WI38 (cell line): ENCODE results near the gene GOLGA8N.

Source experiments
- H3K4me3 ChIP-seq: 2 replicates; pipeline ENCODE4 v1.5.1; 2011; ENCODE audit warnings: low read depth, mild to moderate bottlenecking, control low read depth, low read length
- TF ChIP-seq, protein P1 (sequence below): IDR thresholded peaks from 2 replicates; pipeline ENCODE4 v1.5.1; 2012; ENCODE audit warnings: low read depth, mild to moderate bottlenecking, control low read depth, low read length

Gene GOLGA8N

DNA sequence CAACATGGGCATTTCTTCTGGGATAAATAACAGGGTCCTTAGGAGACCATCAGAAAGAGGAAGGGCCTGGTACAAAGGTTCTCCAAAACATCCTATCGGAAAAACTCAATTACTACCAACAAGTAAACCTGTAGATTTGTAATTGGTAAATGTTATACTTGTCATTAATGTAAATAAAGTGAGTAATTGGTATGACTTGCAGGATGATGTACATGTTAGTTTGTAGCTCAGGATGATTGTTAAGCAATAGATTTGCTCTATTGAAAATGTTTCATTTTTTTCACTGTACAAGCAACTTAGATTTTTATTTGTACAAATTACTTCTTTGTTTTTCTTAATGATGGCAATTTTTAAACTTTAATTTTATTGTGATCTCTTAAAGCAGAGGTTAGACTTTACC is 44.4 kb downstream of the GOLGA8N start:
- TF ChIP-seq, protein P1, sequence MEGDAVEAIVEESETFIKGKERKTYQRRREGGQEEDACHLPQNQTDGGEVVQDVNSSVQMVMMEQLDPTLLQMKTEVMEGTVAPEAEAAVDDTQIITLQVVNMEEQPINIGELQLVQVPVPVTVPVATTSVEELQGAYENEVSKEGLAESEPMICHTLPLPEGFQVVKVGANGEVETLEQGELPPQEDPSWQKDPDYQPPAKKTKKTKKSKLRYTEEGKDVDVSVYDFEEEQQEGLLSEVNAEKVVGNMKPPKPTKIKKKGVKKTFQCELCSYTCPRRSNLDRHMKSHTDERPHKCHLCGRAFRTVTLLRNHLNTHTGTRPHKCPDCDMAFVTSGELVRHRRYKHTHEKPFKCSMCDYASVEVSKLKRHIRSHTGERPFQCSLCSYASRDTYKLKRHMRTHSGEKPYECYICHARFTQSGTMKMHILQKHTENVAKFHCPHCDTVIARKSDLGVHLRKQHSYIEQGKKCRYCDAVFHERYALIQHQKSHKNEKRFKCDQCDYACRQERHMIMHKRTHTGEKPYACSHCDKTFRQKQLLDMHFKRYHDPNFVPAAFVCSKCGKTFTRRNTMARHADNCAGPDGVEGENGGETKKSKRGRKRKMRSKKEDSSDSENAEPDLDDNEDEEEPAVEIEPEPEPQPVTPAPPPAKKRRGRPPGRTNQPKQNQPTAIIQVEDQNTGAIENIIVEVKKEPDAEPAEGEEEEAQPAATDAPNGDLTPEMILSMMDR = no peak

DNA sequence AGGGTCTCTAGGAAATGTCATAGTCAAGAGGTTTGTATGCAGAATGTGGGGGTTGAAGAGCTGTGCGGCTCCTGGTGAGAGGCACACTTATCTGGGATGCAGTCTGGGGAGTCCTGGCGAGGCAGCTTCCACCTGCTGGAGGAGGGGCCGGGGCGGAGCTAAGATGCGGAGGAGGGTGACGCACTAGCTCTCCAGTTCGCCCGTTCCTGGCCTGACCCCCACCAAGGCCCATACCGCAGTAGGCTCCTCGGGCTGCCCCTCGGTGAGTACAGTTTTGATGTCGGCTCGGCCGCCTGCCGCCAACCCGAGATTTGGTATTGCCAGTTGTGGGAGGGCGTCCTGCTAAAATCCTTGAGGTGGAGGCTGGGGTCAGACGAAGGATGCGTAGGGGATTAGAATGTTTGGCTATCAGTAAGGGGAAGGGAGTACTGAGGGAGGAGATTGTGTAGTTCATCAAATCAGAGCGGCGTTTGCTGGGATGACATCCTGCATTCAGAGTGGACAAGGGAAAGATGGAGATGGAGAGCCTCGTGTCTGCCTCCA is 48.3 kb downstream of the GOLGA8N start, which contains the start of gene SCG5:
Gene SCG5, plus strand, starts transcription at position 194 of the 543 bp plus-strand sequence. CDS start 1,883 bp downstream, outside the sequence.
- TF ChIP-seq, protein P1 = no peak

More for the DNA sequence above, 44.4 kb downstream of the GOLGA8N start:
- no peak overlapping the region for H3K4me3 ChIP-seq

DNA sequence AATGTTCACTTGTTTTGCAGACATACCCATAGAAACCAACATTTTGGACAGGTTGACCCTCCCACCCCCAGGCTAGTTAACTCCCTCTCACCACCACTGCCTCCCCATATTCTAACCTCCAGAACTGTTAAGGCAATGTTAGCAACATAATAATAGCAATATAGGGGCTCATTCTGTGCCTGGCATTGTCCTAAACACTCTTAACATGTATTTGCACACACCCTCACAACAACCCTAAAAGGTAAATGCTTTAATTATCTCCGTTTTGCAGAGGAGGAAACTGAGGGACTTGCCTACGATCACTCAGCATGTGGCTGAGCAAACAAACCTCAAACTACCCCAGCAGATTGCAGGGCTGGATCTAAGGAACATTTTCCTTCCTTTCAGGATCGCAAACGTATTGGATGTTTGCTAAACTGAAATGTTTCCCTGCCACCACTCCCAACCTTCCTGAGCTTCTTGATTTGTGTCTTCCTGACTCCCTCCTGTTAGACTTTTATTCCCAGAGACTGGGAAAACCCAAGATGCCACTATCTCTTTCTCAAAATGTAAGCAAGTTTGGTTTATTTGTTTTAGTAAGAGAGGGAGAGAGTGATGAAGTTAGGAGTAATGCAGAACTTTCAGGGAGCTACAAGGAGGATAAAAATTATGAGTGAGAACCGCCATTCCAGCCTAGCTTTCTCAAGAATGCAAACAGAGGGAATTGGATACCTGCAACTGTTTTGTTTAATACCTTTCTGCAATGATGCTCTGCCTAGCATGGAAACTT is 49.6 kb downstream of the GOLGA8N start:
- TF ChIP-seq, protein P1 = no peak

More for the DNA sequence above, 48.3 kb downstream of the GOLGA8N start, which contains the start of gene SCG5:
- H3K4me3 ChIP-seq = peak within 1 kb of the TSS; percentile 20

DNA sequence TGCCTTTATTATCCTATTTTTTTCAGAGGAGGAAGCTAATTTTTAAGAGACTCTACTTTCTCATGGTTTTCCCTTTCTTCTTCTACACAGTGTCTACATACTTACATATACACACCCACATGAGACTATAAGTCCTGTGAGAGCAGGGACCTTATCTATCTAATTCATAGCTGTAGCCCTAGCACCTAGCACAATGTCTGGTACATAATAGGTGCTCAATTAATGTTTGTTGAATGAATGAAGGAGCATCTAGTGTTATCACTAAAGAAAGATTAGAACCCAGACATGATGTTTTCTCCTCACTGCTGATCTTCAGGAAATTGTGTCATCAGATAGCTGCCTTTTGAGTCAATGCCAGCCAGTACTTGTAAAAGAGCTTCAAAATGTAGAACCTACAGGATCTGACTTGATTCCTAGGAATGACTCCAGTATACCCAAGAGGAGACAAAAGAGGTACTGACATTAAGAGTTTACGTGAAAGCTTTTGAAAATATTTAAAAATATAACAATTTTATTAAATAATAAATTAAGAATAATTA is 50.7 kb downstream of the GOLGA8N start:
- TF ChIP-seq, protein P1 = no peak
- no peak overlapping the region for H3K4me3 ChIP-seq

More for the DNA sequence above, 49.6 kb downstream of the GOLGA8N start:
- H3K4me3 ChIP-seq = no peak overlapping the region

DNA sequence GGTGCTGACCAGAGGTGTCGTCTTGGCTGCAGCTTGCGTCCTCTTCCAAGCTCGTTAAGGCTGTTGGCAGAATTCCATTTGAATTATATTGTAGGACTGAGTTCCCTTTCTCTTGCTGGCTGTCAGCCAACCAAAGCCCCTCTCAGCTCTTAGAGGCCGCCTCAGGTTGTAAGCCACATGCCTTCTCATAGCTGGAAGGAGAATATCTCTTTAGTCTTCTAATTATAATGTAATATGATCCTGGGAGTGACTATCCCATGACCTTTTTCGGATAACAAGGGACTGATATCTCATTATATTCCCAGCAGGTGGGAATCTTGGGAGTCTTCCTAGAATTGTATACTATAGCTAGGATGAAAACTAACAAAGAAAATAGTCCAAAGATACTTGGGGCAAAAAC is 53.0 kb downstream of the GOLGA8N start:
- no peak overlapping the region for H3K4me3 ChIP-seq
- TF ChIP-seq, protein P1 = no peak

DNA sequence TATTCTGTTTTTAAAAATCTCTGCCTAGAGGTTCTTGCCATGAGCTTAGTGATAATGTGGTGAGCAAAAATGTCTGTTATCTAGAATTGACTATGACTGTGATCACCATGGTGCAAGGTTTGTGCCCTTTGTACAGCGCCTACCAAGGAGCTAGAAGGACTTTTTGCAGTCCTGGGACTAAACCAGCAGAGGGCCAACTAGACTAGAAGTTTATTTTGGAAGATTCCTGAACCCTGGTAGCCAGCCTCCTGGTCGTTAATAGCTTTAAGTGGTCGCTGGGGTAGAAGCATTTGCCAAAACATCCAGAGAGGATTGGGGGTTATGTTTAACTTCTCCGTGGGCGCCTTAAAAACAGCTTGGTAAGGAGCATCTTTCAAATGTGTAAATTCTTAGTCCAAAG is 56.1 kb downstream of the GOLGA8N start:
- TF ChIP-seq, protein P1 = peak; percentile 40; the same call in 1 of the 2 replicates
- no peak overlapping the region for H3K4me3 ChIP-seq
